Lung (tissue), 12 donors: ENCODE data around the gene PRKG1. TPM values are rescaled to one million over a fixed set of nuclear protein-coding genes. Genes with fewer than 3 reads are reported as not detected.

Source experiments
- ATAC-seq: fragments of 200-7000 bp; cut with Tn5 transposase; one replicate; pipeline ENCODE4 v1.9.1; 2020; ENCODE audit warnings: moderate number of reproducible peaks; ENCODE audit not compliant: insufficient read depth, low FRiP score
- DNase-seq, 3 donors: peaks; one replicate each; pipeline ENCODE4 v3.0.0-alpha.2; 2013 to 2017
- H3K27ac ChIP-seq, 2 donors: one replicate each; pipeline ENCODE4 v1.5.1; 2013; ENCODE audit warnings: mild to moderate bottlenecking in 2 of 2, moderate library complexity in 2 of 2, control low read depth in 1 of 2, inconsistent platforms in 1 of 2, low read depth in 1 of 2, low read length in 1 of 2
- H3K27me3 ChIP-seq, 3 donors: one replicate each; pipeline ENCODE4 v1.5.1; 2013; ENCODE audit warnings: low read length in 2 of 3; ENCODE audit not compliant: control insufficient read depth in 3 of 3, insufficient read depth in 3 of 3
- H3K36me3 ChIP-seq, 4 donors: one replicate each; pipeline ENCODE4 v1.5.1; 2013; ENCODE audit warnings: low read length in 4 of 4, mild to moderate bottlenecking in 1 of 4, moderate library complexity in 1 of 4; ENCODE audit not compliant: control insufficient read depth in 4 of 4, insufficient read depth in 4 of 4
- H3K4me1 ChIP-seq, 5 donors: one replicate each; pipeline ENCODE4 v1.5.1; 2013; ENCODE audit warnings: low read length in 5 of 5, mild to moderate bottlenecking in 2 of 5, moderate library complexity in 1 of 5; ENCODE audit not compliant: control insufficient read depth in 5 of 5, insufficient read depth in 5 of 5
- H3K4me3 ChIP-seq: one replicate; pipeline ENCODE4 v1.5.1; 2013; ENCODE audit warnings: mild to moderate bottlenecking, control low read depth, moderate library complexity
- H3K9ac ChIP-seq, 2 donors: one replicate each; pipeline ENCODE4 v1.5.1; 2013; ENCODE audit warnings: low read length in 2 of 2, control low read depth in 1 of 2; ENCODE audit not compliant: insufficient read depth in 1 of 2
- H3K9me3 ChIP-seq, 4 donors: one replicate each; pipeline ENCODE4 v1.5.1; 2013; ENCODE audit warnings: low read length in 3 of 4, mild to moderate bottlenecking in 1 of 4, moderate library complexity in 1 of 4; ENCODE audit not compliant: control insufficient read depth in 4 of 4, insufficient read depth in 3 of 4
- WGBS, 2 donors: extraction: QIAGEN DNeasy Blood & Tissue Kit; methylation state at CpG; one replicate each; pipeline ENCODE4 v1.1.7; 2013; 5-methylcytosine and 5-hydroxymethylcytosine counted together
- polyA plus RNA-seq, 2 donors: library from polyadenylated mRNA; stranded (reverse); fragments of 200-250 nt; gene quantifications; one replicate each; pipeline ENCODE4 v1.2.1, GENCODE V29; 2013
- total RNA-seq, 2 donors: library from RNA; depleted of rRNA in 1 of 2; stranded (reverse); fragments of >200 nt in 1 of 2; gene quantifications; one replicate each; pipeline ENCODE4 v1.2.1, GENCODE V29; 2014 to 2021
- TF ChIP-seq, protein P1 (sequence below): IDR thresholded peaks from 2 replicates; pipeline ENCODE4 v1.5.1; 2012; ENCODE audit warnings: mild to moderate bottlenecking; ENCODE audit errors: control extremely low read depth, extremely low read depth
- donor health status: control.
- donor health status: control.
- donor health status: Bipolar disorder and iron deficiency.
- donor health status: healthy.
- donor health status: DM: yes; HTN: yes; CAD: no.

The PRKG1 gene
- total and polyA plus RNA-seq, 4 donors = 2.1 to 50.8 (median 15.1) TPM

DNA sequence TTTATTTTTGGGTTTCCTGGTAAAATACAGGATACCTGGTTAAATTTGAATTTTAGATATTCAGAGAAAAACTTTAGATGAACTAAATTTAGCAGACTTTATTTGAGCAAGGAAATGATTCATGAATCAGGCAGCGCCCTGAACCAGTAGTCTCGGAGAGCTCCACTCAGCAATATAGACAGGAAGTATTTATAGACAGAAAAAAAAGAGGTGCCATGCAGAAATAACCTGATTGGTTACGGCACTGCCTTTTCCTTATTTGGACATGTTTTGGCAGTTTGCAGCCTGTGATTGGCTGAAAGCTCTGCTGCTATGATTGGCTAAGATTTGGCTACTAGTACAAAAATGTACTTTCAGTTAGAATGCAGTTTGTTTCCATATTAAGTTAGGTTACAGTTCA, 1041.5 kb downstream of the PRKG1 start:
- H3K4me1 ChIP-seq = peaks cover 0 to 16% (median 0%) of the 10 kb centered on the region in 5 donors
- WGBS, 2 donors = 68 to 82% methylated on average over 3 of the region's 3 CpGs
- no peaks in the 10 kb centered on the region for H3K27me3 ChIP-seq
- H3K36me3 ChIP-seq = no peaks in the 10 kb centered on the region
- H3K9ac ChIP-seq = no peak overlapping the region
- ATAC-seq = no peak
- H3K27ac ChIP-seq = no peak overlapping the region
- TF ChIP-seq, protein P1, sequence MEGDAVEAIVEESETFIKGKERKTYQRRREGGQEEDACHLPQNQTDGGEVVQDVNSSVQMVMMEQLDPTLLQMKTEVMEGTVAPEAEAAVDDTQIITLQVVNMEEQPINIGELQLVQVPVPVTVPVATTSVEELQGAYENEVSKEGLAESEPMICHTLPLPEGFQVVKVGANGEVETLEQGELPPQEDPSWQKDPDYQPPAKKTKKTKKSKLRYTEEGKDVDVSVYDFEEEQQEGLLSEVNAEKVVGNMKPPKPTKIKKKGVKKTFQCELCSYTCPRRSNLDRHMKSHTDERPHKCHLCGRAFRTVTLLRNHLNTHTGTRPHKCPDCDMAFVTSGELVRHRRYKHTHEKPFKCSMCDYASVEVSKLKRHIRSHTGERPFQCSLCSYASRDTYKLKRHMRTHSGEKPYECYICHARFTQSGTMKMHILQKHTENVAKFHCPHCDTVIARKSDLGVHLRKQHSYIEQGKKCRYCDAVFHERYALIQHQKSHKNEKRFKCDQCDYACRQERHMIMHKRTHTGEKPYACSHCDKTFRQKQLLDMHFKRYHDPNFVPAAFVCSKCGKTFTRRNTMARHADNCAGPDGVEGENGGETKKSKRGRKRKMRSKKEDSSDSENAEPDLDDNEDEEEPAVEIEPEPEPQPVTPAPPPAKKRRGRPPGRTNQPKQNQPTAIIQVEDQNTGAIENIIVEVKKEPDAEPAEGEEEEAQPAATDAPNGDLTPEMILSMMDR = no peak
- H3K4me3 ChIP-seq = no peak overlapping the region
- DNase-seq = no peak
- peaks cover 0 to 3% (median 0%) of the 10 kb centered on the region in 4 donors for H3K9me3 ChIP-seq

DNA sequence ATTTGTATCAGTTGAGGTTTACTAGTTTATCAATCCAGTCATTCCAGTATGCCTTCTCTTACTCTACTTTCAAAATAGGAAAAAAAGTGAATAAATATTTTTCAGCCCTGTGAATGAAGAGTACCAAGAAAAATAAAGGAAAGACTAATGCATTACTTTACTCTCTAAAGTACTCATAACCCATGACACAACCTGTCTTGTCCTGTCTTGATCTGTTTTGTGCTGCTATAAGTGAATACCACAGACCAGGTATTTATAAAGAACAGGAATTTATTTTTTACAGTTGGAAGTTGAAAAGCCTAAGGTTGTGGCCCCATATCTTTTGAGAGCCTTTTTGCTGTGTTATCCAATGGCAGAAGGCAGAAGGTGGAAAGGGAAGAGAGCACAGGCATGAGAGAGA, 1045.2 kb downstream of the PRKG1 start:
- no peaks in the 10 kb centered on the region for H3K36me3 ChIP-seq
- H3K9ac ChIP-seq = no peak overlapping the region
- peaks cover 0 to 4% (median 0%) of the 10 kb centered on the region in 5 donors for H3K4me1 ChIP-seq
- ATAC-seq = no peak
- no peaks in the 10 kb centered on the region for H3K27me3 ChIP-seq
- TF ChIP-seq, protein P1 = no peak
- H3K27ac ChIP-seq = no peak overlapping the region
- H3K9me3 ChIP-seq = peaks cover 0 to 4% (median 0%) of the 10 kb centered on the region in 4 donors
- no peak overlapping the region for H3K4me3 ChIP-seq
- no peak for DNase-seq

DNA sequence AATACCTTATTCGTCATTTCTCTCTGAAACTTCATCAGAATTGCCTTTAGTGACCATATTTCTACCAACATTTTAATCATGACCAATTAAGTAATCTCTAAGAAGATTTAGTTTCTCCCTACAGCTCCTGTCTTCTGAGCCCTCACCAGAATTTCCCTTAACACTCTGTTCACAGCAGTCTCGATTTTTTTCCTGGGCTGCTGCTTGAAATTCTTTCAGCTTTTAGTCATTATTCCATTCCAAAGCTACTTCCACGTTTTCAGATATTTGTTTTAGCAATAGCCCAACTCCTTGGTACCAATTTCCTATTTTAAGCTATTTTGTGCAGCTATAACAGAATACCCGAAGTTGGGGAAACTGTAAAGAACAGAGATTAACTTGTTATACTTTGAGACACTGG, 1047.4 kb downstream of the PRKG1 start:
- ATAC-seq (no peak), DNase-seq (no peak)
- H3K4me3 ChIP-seq = no peak overlapping the region
- 54 to 74% methylated on average over 4 of the region's 4 CpGs for WGBS, 2 donors
- H3K27me3 ChIP-seq = no peaks in the 10 kb centered on the region
- H3K36me3 ChIP-seq = no peaks in the 10 kb centered on the region
- no peak overlapping the region for H3K27ac ChIP-seq
- H3K9me3 ChIP-seq = peaks cover 0 to 4% (median 0%) of the 10 kb centered on the region in 4 donors
- TF ChIP-seq, protein P1 = no peak
- H3K4me1 ChIP-seq = peaks cover 0 to 4% (median 0%) of the 10 kb centered on the region in 5 donors
- H3K9ac ChIP-seq = no peak overlapping the region

DNA sequence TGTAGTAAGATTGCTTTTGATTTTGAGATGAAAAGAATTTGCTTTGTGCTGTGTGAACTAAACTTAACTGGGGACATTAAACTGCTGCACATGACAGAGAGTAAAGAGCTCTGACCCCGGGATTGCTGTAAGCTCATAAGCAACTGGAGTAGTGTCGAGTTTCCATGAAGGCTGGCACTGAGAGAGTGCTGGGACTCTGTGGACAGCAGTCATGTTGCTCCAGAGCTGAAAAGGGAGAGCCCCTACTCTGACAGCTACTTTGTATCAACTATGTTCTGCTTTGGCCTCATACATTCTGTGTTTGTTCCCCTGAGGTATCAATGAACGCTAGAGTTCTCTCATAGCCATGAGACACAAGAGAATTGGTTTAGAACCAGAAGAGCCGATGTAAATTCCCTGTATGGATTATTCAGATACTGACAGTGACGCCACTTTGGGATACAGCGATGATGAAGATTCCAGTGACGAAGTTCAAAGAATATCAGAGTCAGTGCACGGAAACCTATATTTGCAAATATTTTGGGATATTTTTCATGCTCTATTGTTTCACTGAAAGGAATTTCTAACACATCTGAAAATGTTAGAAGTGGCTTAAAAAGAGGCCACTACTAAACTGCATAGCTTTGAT, 1053.9 kb downstream of the PRKG1 start:
- peak; percentile 15 to 50 (median 23) for DNase-seq
- ATAC-seq = no peak

More for the DNA sequence above, 1053.9 kb downstream of the PRKG1 start:
- H3K27ac ChIP-seq = no peak overlapping the region
- WGBS, 2 donors = 77 to 84% methylated on average over 8 of the region's 8 CpGs
- TF ChIP-seq, protein P1 = no peak
- H3K9ac ChIP-seq = no peak overlapping the region
- H3K4me1 ChIP-seq = no peaks in the 10 kb centered on the region
- H3K36me3 ChIP-seq = no peaks in the 10 kb centered on the region
- H3K4me3 ChIP-seq = no peak overlapping the region
- no peaks in the 10 kb centered on the region for H3K27me3 ChIP-seq
- H3K9me3 ChIP-seq = no peaks in the 10 kb centered on the region
